HG03378 (cell line): ENCODE measurements around the gene ZNF432.
"Not testable (repeated sequence)": the region's sequence is repeated elsewhere in the genome, so short reads cannot be mapped to it uniquely, and the experiment has no call there.

Source experiments
- ATAC-seq: cut with Tn5 transposase; IDR thresholded peaks from one replicate; pipeline ENCODE4 v1.9.1; 2021; ENCODE audit warnings: mild to moderate bottlenecking, moderate library complexity; ENCODE audit not compliant: unreplicated experiment

ZNF432 gene

GRCh38 chr19:52048555-52049501, at the start of gene ZNF432:
Gene ZNF432 (minus strand): TSS chr19:52048838. CDS start chr19:52046868, 1,970 bp downstream.
- peak; percentile 56 for ATAC-seq

GRCh38 chr19:52096416-52096815, 47.8 kb upstream of the ZNF432 start:
- not testable (repeated sequence) for ATAC-seq

- ATAC-seq, result no peak
Observed at GRCh38 chr19:52095172-52096014, 46.8 kb upstream of the ZNF432 start, which contains the start of gene ZNF841. Gene ZNF841 (minus strand): TSS chr19:52095765. CDS start chr19:52084801, 10,964 bp downstream.

GRCh38 chr19:52094526-52095130, 46.0 kb upstream of the ZNF432 start:
- ATAC-seq, result no peak

- no peak for ATAC-seq
Observed at GRCh38 chr19:52086481-52086880, 37.8 kb upstream of the ZNF432 start.

GRCh38 chr19:52070496-52070895, 21.9 kb upstream of the ZNF432 start:
- no peak for ATAC-seq

GRCh38 chr19:52069653-52070052, 21.0 kb upstream of the ZNF432 start:
- ATAC-seq, result no peak

- ATAC-seq, result no peak
Observed at GRCh38 chr19:52066258-52066863, 17.7 kb upstream of the ZNF432 start.

GRCh38 chr19:52065399-52065798, 16.8 kb upstream of the ZNF432 start:
- no peak for ATAC-seq

GRCh38 chr19:52056480-52056879, 7.8 kb upstream of the ZNF432 start:
- ATAC-seq, result not testable (repeated sequence)

GRCh38 chr19:52051736-52052135, 3.1 kb upstream of the ZNF432 start:
- ATAC-seq, result not testable (repeated sequence)

GRCh38 chr19:52039169-52039568, 9.5 kb downstream of the ZNF432 start:
- no peak for ATAC-seq

- ATAC-seq, result no peak
Observed at GRCh38 chr19:52034051-52034728, 14.4 kb downstream of the ZNF432 start.

GRCh38 chr19:52028780-52029123, 19.9 kb downstream of the ZNF432 start:
- peak; percentile 32 for ATAC-seq

- peak; percentile 77 for ATAC-seq
Observed at GRCh38 chr19:52028027-52028779, 20.4 kb downstream of the ZNF432 start, which contains the start of gene ZNF614. Gene ZNF614 (minus strand): TSS chr19:52028379. CDS start chr19:52025745, 2,634 bp downstream.

GRCh38 chr19:52026255-52026990, 22.2 kb downstream of the ZNF432 start:
- ATAC-seq, result not testable (repeated sequence)

GRCh38 chr19:52024478-52024877, 24.2 kb downstream of the ZNF432 start:
- not testable (repeated sequence) for ATAC-seq

- ATAC-seq, result no peak
Observed at GRCh38 chr19:52022193-52022592, 26.4 kb downstream of the ZNF432 start.

GRCh38 chr19:52020506-52020905, 28.1 kb downstream of the ZNF432 start:
- no peak for ATAC-seq
